ENCODE data around the gene SLC45A1.

GRCh38 chr1:8377271-8377981 lies 59.5 kb downstream of the SLC45A1 start:
- TF ChIP-seq CTCF (IDR thresholded peaks at IDR 0.05 in 2 of 3, conservative IDR thresholded peaks at IDR 0.05 in 1 of 3; ENCODE audit: borderline replicate concordance in 1 of 3, insufficient read depth in 1 of 3, low read depth in 2 of 3, low read length in 2 of 3) (no peak), RAD21 (IDR thresholded peaks at IDR 0.05; ENCODE audit: low read depth) (no peak), ATF3 (IDR thresholded peaks at IDR 0.05) (no peak), POLR2A (IDR thresholded peaks at IDR 0.05; ENCODE audit: borderline replicate concordance, extremely low read depth, insufficient read depth, insufficient read length) (no peak), YY1 (IDR thresholded peaks at IDR 0.05; ENCODE audit: extremely low read depth, insufficient replicate concordance, low read depth, low read length) (no peak), REST (IDR thresholded peaks at IDR 0.05; ENCODE audit: low read depth) (no peak), EZH2phosphoT487 (IDR thresholded peaks at IDR 0.05; ENCODE audit: borderline replicate concordance) (no peak), SP1 (IDR thresholded peaks at IDR 0.05; ENCODE audit: low read depth) (no peak), POLR2AphosphoS5 (IDR thresholded peaks at IDR 0.05; ENCODE audit: low read depth, low read length) (no peak), FOSL1 (IDR thresholded peaks at IDR 0.05; ENCODE audit: low read depth) (no peak), JUND (IDR thresholded peaks at IDR 0.05) (no peak), EGR1 (IDR thresholded peaks at IDR 0.05; ENCODE audit: low read depth) (no peak)

Measured in HCT116 (cell line).